WTC11 (cell line): ENCODE results near the gene ITPRIPL1. TPM values are rescaled to one million over a fixed set of nuclear protein-coding genes. Genes with fewer than 3 reads are reported as not detected.

Experiments used
- ATAC-seq: fragments of 200-7000 bp; cut with Tn5 transposase; 2 replicates; pipeline ENCODE4 v1.10.0; 2021; ENCODE audit warnings: mild to moderate bottlenecking, moderate library complexity
- CTCF ChIA-PET: fragments of 300-600 bp; sonication (Branson Sonifier 250); formaldehyde crosslinking; loops from one replicate; lab custom pipeline; 2021; ENCODE audit warnings: antibody characterized with exemption; lab: Charles Lee
- POLR2A ChIA-PET: fragments of 350-600 bp; sonication (Branson Sonifier 250); formaldehyde crosslinking; loops from one replicate; lab custom pipeline; 2021; ENCODE audit warnings: antibody characterized with exemption; lab: Charles Lee
- DNase-seq: peaks from one replicate; pipeline ENCODE4 v3.0.0; 2021; ENCODE audit warnings: low spot score
- H3K27ac Mint-ChIP-seq: 2 replicates; pipeline ENCODE4 v1.8.0; 2021; ENCODE audit warnings: mixed read lengths
- H3K27me3 Mint-ChIP-seq: 2 replicates; pipeline ENCODE4 v1.8.0; 2021; ENCODE audit warnings: low read depth, mild to moderate bottlenecking, moderate library complexity, mixed read lengths
- H3K36me3 Mint-ChIP-seq: 2 replicates; pipeline ENCODE4 v1.8.0; 2021; ENCODE audit warnings: mixed read lengths
- H3K4me1 Mint-ChIP-seq: 2 replicates; pipeline ENCODE4 v1.8.0; 2022; ENCODE audit warnings: mixed read lengths
- H3K4me3 Mint-ChIP-seq: 2 replicates; pipeline ENCODE4 v1.8.0; 2021; ENCODE audit warnings: mild to moderate bottlenecking, moderate library complexity, mixed read lengths
- H3K9me3 Mint-ChIP-seq: 2 replicates; pipeline ENCODE4 v1.8.0; 2021; ENCODE audit warnings: mixed read lengths
- AR ChIP-seq: fragments of 250-450 bp; sonication (Bioruptor Pico); IDR thresholded peaks from 2 replicates; pipeline ENCODE4 v1.9.0; 2021; ENCODE audit warnings: mild to moderate bottlenecking
- E2F1 ChIP-seq: sonication (generic); formaldehyde crosslinking; IDR thresholded peaks from 2 replicates; pipeline ENCODE4 v1.8.0; 2022; ENCODE audit warnings: mild to moderate bottlenecking, missing genetic modification reagents
- FOXK1 ChIP-seq: sonication (generic); formaldehyde crosslinking; IDR thresholded peaks from 2 replicates; pipeline ENCODE4 v1.8.0; 2022; ENCODE audit warnings: mild to moderate bottlenecking, moderate library complexity, missing genetic modification reagents
- FOXP1 ChIP-seq: sonication (generic); formaldehyde crosslinking; IDR thresholded peaks from 2 replicates; pipeline ENCODE4 v1.8.0; 2022; ENCODE audit warnings: missing genetic modification reagents, mild to moderate bottlenecking, moderate library complexity, borderline replicate concordance
- JAZF1 ChIP-seq: fragments of 250-450 bp; sonication (Bioruptor Pico); IDR thresholded peaks from 2 replicates; pipeline ENCODE4 v1.9.0; 2021; ENCODE audit warnings: moderate library complexity, mild to moderate bottlenecking, inconsistent platforms
- MXD4 ChIP-seq: fragments of 250-450 bp; sonication (Bioruptor Pico); IDR thresholded peaks from 2 replicates; pipeline ENCODE4 v1.8.0; 2021; ENCODE audit warnings: mild to moderate bottlenecking, moderate library complexity, borderline replicate concordance
- NFATC4 ChIP-seq: fragments of 250-450 bp; sonication (Bioruptor Pico); IDR thresholded peaks from 2 replicates; pipeline ENCODE4 v1.9.0; 2021; ENCODE audit warnings: mild to moderate bottlenecking
- SP1 ChIP-seq: sonication (generic); formaldehyde crosslinking; conservative IDR thresholded peaks from 2 replicates; pipeline ENCODE4 v1.8.1; 2022; ENCODE audit warnings: missing genetic modification reagents
- TEAD4 ChIP-seq: sonication (generic); formaldehyde crosslinking; IDR thresholded peaks from 2 replicates; pipeline ENCODE4 v1.8.0; 2022; ENCODE audit warnings: mild to moderate bottlenecking, missing genetic modification reagents
- TP53 ChIP-seq: sonication (generic); formaldehyde crosslinking; IDR thresholded peaks from 2 replicates; pipeline ENCODE4 v1.8.1; 2023; ENCODE audit warnings: mild to moderate bottlenecking, missing genetic modification reagents
- total RNA-seq: library from RNA; stranded (reverse); gene quantifications from 3 replicates; pipeline ENCODE4 v1.2.3, GENCODE V29; 2021
- TF ChIP-seq, protein P1 (sequence below): sonication (generic); formaldehyde crosslinking; IDR thresholded peaks from 2 replicates; pipeline ENCODE4 v1.8.0; 2022; ENCODE audit warnings: missing genetic modification reagents
- TF ChIP-seq, protein P2 (sequence below): sonication (generic); formaldehyde crosslinking; conservative IDR thresholded peaks from 2 replicates; pipeline ENCODE4 v1.8.1; 2023; ENCODE audit warnings: mild to moderate bottlenecking, low read depth, missing genetic modification reagents, moderate library complexity

ITPRIPL1 gene
- total RNA-seq, 1 experiment from 2014 or later, result 11.7 TPM

- ATAC-seq (no peak), DNase-seq (no peak)
- Mint-ChIP-seq H3K9me3 (no peaks in the 10 kb centered on the region), H3K4me3 (no peak overlapping the region), H3K36me3 (peaks cover 74% of the 10 kb centered on the region), H3K27ac (no peak overlapping the region), H3K4me1 (peaks cover 24% of the 10 kb centered on the region), H3K27me3 (no peaks in the 10 kb centered on the region)
- TF ChIP-seq E2F1 (CRISPR knock-in tag), result no peak
- no peak for TF ChIP-seq SP1 (CRISPR knock-in tag)
- TF ChIP-seq, protein P1, sequence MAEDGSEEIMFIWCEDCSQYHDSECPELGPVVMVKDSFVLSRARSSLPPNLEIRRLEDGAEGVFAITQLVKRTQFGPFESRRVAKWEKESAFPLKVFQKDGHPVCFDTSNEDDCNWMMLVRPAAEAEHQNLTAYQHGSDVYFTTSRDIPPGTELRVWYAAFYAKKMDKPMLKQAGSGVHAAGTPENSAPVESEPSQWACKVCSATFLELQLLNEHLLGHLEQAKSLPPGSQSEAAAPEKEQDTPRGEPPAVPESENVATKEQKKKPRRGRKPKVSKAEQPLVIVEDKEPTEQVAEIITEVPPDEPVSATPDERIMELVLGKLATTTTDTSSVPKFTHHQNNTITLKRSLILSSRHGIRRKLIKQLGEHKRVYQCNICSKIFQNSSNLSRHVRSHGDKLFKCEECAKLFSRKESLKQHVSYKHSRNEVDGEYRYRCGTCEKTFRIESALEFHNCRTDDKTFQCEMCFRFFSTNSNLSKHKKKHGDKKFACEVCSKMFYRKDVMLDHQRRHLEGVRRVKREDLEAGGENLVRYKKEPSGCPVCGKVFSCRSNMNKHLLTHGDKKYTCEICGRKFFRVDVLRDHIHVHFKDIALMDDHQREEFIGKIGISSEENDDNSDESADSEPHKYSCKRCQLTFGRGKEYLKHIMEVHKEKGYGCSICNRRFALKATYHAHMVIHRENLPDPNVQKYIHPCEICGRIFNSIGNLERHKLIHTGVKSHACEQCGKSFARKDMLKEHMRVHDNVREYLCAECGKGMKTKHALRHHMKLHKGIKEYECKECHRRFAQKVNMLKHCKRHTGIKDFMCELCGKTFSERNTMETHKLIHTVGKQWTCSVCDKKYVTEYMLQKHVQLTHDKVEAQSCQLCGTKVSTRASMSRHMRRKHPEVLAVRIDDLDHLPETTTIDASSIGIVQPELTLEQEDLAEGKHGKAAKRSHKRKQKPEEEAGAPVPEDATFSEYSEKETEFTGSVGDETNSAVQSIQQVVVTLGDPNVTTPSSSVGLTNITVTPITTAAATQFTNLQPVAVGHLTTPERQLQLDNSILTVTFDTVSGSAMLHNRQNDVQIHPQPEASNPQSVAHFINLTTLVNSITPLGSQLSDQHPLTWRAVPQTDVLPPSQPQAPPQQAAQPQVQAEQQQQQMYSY, result no peak
- TF ChIP-seq JAZF1, result no peak
- TF ChIP-seq AR (CRISPR knock-in tag), result no peak
- TF ChIP-seq TEAD4 (CRISPR knock-in tag), result no peak
- TF ChIP-seq NFATC4 (CRISPR knock-in tag), result no peak
- TF ChIP-seq, protein P2, sequence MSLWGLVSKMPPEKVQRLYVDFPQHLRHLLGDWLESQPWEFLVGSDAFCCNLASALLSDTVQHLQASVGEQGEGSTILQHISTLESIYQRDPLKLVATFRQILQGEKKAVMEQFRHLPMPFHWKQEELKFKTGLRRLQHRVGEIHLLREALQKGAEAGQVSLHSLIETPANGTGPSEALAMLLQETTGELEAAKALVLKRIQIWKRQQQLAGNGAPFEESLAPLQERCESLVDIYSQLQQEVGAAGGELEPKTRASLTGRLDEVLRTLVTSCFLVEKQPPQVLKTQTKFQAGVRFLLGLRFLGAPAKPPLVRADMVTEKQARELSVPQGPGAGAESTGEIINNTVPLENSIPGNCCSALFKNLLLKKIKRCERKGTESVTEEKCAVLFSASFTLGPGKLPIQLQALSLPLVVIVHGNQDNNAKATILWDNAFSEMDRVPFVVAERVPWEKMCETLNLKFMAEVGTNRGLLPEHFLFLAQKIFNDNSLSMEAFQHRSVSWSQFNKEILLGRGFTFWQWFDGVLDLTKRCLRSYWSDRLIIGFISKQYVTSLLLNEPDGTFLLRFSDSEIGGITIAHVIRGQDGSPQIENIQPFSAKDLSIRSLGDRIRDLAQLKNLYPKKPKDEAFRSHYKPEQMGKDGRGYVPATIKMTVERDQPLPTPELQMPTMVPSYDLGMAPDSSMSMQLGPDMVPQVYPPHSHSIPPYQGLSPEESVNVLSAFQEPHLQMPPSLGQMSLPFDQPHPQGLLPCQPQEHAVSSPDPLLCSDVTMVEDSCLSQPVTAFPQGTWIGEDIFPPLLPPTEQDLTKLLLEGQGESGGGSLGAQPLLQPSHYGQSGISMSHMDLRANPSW (CRISPR knock-in tag), result no peak
- TF ChIP-seq FOXK1, result no peak
- TF ChIP-seq FOXP1 (CRISPR knock-in tag), result no peak
- POLR2A ChIA-PET, result no interaction called here
- CTCF ChIA-PET, result interaction anchor here (1.1 kb wide), 1 partner anchor 225 kb away, joined by 3 read pairs; no protein-coding TSS in a partner anchor
These were observed 23.3 kb upstream of the ITPRIPL1 start for GRCh38 chr2:96301865-96302264.

GRCh38 chr2:96304606-96305005, 20.5 kb upstream of the ITPRIPL1 start:
- H3K9me3 Mint-ChIP-seq, result no peaks in the 10 kb centered on the region
- TF ChIP-seq TP53 (CRISPR knock-in tag) (no peak), MXD4 (no peak)
- H3K4me1 Mint-ChIP-seq, result peaks cover 24% of the 10 kb centered on the region
- peak overlapping the region; percentile 99 for H3K27ac Mint-ChIP-seq
- ATAC-seq, result no peak
- no peak for DNase-seq
- ChIA-PET POLR2A (interaction anchor here (0.6 to 1.0 kb wide), 3 partner anchors 17 to 31 kb away, joined by 3 to 8 read pairs (median 7); partner anchors contain the start of gene NCAPH), CTCF (interaction anchor here (0.6 to 1.7 kb wide), 4 partner anchors 17 to 41 kb away, joined by 3 to 7 read pairs (median 6); partner anchors contain the start of gene CIAO1)
- peaks cover 47% of the 10 kb centered on the region for H3K36me3 Mint-ChIP-seq
- no peaks in the 10 kb centered on the region; the same call in 1 of the 2 replicates for H3K27me3 Mint-ChIP-seq
- peak overlapping the region; percentile 100 for H3K4me3 Mint-ChIP-seq
